Measurements from ENCODE around the gene OR10G7.
A peak's percentile ranks its signal among the peaks of the same experiment; 100 is the strongest.

Gene OR10G7, protein sequence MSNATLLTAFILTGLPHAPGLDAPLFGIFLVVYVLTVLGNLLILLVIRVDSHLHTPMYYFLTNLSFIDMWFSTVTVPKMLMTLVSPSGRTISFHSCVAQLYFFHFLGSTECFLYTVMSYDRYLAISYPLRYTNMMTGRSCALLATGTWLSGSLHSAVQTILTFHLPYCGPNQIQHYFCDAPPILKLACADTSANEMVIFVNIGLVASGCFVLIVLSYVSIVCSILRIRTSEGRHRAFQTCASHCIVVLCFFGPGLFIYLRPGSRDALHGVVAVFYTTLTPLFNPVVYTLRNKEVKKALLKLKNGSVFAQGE

DNA sequence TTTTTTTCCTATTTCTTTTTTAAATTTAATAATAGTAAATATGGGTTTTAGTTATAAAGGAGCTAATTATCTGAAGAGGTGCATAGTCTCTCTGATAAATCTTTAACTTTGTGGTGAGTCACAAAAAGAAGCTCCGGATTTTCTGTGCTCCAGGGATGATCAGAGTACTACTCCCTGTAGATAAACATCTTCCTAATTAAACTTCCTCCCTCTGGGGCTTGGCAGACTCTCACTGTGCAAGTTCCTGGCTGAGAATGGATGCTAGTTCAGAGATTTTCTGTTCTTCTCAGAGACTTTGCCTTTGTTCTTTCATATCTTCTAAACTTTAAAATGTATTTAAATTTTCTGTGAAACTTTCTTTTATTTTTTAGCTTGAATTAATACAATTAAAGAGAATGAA, at the start of gene OR10G7:
Gene OR10G7 (minus strand): TSS at position 72 of the 400 bp plus-strand sequence. CDS start 2,324 bp downstream, outside the sequence.
- no peak for DNase-seq (ENCODE audit: low spot score)

DNA sequence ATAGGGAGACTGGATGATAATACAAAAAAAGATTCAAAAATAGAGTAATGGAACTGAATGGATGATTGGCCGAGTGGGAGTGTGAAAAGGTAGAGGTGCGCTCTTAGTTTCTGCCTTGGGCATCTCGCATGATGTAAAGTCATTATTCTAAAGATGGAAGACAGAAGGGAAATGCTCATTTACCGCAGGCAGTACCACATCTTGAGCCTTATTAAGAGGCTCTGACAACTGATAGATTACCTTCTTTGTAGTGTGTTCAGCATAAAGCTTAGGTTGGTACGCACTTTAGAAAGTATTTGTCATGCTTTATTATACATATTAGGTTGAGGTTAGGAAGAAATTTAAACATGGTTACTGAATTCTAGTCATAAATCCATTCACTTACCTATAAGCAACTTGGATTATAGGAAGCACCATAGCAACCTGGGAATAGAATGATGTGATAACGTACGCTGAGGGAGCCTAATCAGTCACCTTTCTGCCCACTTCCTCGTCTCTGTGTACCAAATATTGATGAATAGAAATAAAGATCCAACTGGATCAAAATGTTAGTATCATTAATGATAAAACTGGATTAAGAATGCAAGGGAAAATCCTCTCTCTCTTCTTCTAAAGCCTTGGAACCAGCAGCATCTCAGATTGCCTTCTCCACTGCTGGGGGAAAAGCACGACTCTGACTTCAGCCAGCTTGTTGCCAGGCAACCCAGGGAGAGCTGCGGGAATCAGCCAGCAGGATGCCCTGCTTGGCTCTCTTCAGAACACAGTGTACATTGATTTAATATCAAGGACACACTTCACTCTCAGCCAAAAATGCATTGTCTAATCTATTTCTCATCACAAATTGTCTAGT, 45.1 kb upstream of the OR10G7 start:
- no peak for DNase-seq (ENCODE audit: low spot score)

DNA sequence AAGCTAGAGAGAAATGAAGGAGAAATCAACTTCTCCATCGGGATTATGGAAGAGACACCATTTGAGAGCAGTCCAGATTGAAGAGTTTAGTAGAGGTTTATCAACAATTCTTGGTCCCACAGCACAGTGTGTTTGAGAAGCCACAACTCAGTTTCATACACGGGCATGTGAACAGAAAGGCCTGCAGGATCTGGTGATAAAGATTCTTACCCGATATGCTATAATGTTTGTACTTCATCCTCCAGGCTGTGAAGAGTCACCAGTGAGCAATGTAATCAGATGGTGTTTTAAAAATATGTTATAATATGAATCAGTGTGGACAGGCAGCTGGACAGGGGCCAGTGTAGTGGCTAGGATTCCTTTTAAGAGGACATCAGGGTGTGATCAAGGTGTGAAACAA, 44.5 kb upstream of the OR10G7 start:
- DNase-seq (ENCODE audit: low spot score) = no peak

DNA sequence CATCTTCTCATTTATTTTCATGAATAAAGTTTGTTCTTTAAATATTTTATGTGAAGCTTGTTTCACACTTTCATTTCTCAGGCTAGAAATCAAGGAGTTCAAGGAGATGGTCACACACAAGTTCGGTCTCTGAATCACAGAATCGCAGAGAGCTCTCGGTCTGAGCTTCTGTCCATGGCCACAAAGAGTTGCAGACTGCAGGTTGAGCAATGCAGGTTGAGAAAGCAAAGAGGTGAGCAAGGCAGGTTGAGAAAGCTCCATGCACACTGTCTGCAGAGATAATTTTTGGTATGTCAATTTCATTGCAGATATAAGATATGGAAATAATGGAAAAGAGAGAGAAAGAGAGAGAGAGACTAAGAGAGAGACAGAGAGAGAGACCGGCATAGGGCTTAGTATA, 41.2 kb upstream of the OR10G7 start:
- DNase-seq (ENCODE audit: low spot score) = no peak

DNA sequence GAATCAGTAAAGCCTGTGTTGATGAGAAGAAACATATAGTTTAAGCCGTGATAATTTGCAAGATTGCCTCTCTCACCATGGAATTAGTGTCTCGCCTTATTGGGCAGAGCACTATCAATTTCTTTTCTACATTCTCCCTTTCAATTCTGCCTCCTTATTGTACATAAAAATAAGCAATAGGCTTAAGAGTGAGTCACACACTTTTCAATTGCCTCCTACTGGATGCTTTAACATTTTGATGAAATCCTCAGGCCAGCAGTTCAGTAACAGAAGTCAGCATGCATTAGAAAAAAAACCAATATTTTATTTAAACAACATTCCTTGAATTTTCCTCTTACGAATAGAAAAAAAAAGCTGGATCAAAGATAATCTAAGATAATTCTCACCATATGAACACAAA, 40.4 kb upstream of the OR10G7 start:
- no peak for DNase-seq (ENCODE audit: low spot score)

DNA sequence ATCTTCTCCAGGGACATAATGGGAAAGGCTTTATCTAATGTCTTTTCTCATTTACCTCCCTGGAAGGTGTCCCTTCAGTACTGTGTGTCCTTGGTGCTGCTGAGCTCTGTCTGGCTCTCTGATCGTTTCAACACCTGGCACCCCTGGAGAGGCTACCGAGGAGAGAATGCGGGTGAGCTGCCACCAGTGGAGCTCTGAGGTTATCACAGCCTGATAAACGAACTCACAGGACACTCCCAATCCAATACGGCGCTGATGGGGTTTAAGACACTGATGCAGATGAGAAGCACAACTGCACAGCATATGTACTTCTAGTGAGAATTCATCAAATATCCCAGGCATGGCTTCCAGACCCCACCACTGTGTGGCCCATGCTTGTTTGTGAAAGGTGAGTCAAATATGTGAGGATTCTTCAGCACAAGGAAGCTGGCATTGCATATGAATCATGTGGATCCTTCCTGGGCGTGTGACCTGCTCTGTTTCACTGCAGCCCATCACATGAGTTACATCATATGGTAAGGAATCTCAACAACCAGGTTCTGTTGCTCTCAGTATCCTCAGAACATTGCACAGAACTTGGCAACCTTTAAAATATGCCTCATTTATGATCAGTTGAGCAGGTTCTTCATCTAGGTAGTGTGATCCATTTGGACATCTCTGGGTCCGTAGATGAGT, 39.3 kb upstream of the OR10G7 start:
- no peak for DNase-seq (ENCODE audit: low spot score)

DNA sequence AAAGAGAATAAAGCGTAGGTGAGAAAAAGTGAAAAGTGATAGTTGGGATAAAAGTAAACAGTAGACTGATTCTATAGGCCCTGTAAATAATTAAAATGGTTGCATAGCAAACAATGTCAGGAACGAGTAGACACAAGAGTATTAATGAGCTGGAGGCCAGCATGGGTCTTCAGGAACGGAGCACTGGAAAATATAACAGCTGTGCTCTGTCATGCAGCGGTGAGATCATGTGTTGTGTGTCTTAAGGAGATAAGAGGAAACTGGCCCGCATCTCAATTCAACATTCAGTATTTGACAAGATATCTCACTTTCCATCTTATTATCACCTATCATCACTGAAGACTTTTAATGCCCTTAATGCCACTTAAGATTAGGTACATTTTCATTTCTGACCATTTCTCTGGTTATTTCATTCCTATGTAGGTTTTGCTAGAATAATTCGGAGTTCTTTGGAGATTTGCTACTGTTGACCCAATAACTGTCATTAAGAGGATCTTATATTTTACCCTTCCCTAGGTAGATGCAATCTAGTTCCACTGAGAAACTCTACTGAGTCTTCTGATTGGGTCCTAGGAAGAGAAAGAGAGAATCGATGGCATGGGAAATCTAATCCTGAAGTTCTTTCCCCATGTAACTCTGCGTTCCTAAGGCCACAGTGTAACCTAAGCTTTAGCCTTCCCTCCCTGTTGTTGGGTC, 38.7 kb upstream of the OR10G7 start:
- no peak for DNase-seq (ENCODE audit: low spot score)

DNA sequence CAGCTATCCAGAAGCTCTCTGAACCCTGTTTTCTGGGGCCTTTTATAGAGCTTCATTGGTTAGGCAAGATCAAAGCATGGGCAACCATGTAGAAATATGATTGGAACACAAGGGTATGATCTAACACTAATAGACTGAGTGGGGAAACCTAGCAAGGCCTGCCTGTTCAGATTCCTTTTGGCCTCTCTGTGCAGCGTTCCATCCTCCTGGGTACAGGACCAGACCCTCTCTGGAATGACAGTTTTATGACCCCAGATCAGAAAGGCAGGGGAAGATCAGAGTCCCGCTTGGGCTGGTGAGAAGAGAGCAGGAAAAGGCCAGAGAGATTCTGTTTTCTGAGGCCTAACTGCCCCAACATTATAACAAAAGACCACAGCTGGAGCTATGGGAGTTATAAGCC, 37.5 kb upstream of the OR10G7 start:
- no peak for DNase-seq (ENCODE audit: low spot score)

DNA sequence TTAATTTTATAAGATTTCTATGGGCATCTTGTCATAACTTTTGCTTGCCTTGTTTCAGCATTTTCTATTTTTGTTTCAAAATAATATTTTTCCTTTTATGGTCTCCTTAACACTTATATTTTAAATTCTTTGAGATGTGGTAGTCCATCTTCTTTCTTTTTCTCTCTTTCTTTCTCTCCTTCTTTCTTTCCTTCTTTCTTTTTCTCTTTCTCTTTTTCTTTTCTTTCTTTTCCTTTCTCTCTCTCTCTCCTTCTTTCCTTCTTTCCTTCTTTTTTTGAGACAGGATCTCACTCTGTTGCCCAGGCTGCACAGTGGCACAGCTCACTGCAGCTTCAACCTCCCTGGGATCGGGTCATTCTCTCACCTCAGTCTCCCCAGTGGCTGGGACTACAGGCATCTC, 36.1 kb upstream of the OR10G7 start:
- no peak for DNase-seq (ENCODE audit: low spot score)

DNA sequence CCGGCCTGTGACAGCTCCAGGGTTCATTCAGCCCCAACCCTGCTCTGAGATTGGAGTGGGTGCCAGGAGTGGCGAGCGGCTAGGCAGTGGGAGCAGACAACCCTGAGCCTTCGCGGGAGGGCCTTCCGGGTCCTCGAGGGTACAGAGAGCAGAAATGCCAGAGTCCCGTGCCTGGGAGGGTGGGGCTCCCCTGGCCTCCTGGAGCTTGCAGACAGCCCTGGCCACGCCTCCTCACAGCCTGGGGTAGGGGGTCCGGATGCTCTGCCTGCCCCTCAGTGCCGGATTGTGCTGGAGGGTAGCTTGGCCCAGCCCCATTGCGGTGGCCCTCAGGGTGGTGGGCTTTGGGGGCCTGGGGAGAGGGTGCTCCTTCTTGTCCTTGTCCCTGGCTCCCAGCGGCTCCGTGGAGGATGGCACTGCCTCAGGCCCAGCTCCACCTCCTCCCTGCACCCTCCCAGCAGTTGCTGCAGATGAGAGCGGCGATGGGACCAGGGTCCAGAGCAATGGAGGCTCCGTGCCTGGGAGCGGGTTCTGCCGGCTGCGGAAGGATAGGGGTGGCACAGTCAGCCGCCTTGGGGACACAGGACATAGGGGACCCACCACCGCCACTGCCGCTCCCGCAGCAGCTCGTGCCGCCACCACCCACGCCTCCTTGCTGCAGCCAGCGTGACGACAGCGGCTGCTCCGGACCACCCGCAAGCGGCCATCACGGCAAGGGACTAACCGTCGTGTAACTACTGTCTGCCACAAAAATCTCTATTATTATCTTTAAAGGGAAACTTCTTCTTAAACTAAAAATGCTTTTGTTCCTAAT, 34.9 kb upstream of the OR10G7 start:
- peak; percentile 27 for DNase-seq (ENCODE audit: low spot score)

DNA sequence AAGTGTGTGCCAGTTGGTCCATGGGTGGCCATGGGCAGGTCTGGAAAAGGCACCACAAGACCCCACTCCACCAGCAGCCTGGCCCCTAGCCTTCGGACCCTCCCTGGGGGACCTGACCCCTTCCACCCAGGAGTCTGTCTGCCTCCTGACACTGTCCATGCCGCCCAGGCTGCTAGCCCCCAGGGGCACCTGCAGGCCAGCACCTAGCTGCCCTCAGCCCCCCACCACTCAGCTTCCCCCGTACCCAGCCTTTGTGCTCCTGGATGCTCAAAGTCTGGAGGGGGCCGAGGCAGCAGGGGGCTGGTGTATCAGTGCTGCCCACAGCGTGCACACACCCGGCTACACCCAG, 34.3 kb upstream of the OR10G7 start:
- DNase-seq (ENCODE audit: low spot score) = no peak

DNA sequence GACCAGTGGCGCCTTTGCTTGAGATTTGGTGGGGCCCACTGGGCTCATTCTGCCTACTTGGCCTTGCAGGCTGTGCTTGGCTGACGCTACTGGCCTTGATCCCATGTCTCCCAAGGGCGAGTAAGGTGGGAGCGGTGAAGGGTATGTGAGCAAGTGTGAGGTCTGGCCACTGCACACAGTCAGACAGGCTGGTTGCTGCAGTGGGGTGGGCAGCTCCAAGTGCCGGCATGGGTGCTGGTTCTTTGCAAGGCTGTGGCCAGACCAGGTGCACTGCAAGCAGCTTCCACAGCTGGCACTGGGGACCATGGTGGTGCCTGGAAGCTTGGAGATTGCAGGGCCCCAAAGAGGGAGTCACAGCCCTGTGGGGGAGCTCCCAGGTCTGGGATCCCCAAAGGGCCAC, 33.4 kb upstream of the OR10G7 start:
- DNase-seq (ENCODE audit: low spot score) = no peak

DNA sequence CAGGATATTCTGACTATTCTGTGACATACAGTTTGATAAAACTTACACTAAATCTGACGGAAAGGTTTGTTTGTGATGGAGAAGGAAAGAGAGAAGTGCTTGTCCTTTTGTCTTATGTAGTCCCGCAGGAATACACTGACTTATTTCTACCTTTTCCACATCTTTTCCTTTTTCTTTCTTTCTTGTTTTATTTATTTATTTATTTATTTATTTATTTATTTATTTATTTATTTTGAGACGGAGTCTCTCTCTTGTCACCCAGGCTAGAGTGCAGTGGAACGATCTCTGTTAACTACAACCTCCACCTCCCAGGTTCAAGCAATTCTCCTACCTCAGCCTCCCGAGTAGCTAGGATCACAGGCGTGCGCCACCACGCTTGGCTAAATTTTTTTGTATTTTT, 31.0 kb upstream of the OR10G7 start:
- DNase-seq (ENCODE audit: low spot score) = no peak

DNA sequence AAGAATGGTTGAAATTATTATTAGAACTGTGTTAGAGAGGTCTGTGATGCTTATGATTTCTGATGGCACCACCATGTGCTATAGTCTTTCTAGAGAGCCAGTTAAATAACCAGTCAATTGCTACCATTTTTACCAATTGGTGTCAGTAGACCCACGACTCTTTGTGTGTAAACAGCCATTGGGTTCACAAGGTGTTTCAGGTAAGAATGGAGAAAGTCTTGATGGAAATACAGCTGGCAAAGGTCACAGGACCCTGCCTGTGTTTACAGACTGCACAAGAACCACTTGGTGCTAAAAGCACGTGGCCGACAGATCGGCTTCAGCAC, 30.5 kb upstream of the OR10G7 start:
- no peak for DNase-seq (ENCODE audit: low spot score)

DNA sequence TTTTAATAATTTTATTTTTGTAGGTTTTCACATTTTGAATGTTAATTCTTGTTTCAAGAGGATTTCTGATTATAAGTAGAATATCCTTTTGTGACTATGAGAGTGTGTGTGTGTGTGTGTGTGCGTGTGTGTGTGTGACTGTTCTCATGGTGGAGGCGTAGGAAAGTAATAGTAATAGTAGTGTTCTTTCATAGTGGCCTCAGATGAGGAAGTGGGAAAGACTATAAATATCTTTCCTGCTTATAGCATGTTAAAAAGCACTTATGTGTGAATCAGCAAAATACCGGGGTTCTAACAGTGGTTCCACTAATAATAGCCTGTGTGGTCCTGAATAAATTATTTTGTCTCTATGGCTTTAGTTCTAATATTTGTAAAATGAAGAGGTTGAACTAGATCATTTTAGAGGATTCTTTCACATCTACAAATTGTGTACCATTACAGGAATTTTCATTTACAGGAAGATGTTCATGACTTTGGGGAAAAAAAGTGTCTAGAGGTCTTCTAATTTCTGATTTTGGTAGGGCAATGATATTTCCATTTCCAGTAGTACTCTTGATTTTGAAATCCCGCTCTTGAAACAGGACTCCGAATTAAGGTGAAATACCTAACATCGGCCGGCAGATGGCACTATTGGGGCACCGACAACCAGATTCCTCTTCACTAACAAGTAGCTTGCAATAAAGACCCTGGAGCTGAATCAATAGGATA, 29.9 kb upstream of the OR10G7 start:
- DNase-seq (ENCODE audit: low spot score) = peak; percentile 76

DNA sequence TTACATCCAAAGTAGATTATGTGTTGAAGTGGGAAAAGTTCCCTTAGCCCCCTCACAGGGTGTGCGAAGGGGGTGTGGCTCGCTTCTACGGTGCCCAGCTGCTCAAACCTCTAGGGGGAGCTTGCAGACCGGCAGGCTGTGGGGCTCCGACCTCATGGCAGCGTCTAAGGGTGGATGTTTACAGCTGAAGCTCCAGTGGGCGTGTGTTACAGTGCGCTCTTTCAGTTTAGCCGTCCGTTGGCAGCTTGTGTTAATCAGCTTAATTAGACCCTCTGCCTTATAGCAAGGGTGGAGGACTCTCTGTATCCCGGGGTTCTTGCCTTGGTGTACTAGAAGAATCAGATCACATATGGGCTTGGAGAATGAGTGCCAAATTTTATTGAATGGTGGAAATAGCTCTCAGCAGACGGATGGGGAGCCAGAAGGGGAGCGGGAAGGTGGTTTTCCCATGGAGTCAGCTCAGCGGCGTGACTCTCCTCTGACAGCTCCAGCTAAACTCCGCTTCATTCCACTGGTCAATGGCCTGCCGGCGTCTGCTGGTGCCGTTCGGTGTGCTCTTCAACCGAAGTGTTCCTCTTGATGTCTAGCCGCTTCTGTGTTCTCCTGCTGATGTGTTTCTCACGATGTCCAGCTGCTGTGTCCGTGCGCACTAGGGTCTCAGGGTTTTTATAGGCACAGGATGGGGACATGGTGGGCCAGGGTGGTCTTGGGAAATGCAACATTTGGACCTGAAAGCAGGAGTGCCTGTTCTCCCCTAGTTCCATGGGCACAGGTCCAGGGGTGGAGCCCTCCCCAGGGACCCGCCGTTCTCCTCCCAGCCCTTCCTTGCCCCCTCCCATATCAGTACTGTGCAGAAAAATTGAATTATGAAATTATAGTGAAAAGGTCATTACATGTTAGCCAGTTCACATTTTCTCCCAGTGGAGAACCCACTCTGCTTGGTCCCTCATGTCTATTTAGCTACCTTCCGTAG, 28.6 kb upstream of the OR10G7 start:
- DNase-seq (ENCODE audit: low spot score) = peak; percentile 46

DNA sequence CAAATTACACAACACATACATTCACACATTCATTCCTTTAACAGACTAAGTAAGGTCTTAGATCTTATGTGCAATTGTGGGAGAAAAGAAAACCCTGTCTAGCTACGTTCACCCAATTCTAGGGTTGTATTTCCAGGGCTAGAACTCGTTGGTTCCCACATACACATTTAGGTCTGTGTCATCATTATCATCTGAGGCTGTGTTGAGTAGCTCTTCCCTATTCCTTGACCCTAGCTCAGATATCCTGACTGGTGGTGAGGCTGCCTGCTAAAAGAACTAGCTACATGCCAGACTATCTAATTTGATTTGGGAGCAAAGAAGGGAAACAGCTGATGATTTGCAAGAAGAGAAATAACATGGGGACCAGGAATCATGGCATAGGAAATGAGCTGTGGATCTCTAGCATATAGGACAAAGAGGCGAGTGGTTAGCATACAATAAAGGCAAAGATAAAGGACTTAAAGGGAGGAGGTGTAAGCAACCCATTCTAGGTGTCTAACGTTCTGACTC, 27.5 kb upstream of the OR10G7 start:
- no peak for DNase-seq (ENCODE audit: low spot score)

DNA sequence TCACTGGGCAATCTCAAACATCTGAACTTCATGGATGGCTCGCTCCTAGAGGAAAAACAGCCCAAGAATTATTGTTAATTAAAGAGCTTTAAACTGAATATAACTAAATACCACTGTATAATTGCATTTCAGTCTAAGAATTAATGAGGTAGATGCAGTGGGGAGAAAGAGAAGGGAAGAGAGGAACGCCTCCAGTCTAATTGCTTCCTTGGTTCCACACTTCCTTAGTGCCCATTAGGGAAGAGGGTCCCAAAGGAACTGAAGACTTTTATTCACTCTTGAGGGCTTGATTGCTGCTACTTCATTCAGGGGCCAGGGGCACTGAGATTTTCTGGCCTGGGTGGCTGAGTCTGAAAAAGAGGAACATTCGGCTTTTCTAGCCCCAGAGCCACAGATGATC, 11.8 kb upstream of the OR10G7 start:
- DNase-seq (ENCODE audit: low spot score) = no peak

DNA sequence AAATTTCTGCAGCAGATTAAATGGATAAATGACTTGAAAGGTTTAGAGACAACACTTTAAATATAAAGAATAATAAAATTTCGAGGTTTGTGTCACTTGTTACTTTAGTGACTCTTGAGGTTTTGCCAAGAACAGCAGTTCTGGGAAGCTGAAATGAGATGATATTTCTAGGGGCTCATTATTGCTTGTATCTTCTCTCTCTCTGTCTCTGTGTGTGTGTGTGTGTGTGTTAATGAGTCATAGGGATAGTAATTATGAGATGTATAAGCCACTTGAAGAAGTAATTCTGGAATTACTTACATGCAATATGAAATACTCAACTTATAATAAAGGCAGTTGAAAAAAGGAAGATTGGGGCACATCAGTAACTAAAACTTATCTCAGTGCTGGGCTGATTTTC, 9.6 kb upstream of the OR10G7 start:
- DNase-seq (ENCODE audit: low spot score) = no peak

DNA sequence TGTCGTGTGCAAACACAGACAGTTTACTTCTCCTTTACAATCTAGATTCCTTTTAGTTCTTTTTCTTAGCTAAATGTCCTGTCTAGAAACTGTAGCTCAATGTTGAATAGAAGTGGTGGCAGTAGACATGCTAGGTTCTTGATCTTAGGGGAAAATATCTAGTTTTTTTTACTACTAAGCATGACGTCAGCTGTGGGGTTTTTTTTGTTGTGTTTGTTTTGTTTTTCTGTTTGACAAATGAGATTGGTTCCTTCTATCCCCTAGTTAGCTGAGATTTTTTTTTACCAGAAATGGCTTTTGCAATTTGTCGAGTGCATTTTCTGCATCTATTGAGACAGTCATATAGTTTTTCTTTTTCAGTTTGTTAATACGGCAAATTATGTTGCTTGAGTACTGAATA, 2.3 kb upstream of the OR10G7 start:
- no peak for DNase-seq (ENCODE audit: low spot score)

All from AG20443 (cell line).